Suprapubic skin (tissue), 4 donors: ENCODE results near the gene PIGK. TPM values are rescaled to one million over a fixed set of nuclear protein-coding genes. Genes with fewer than 3 reads are reported as not detected.

Experiments used
- DNase-seq, 2 donors: peaks; one replicate each; pipeline ENCODE4 v3.0.0-alpha.2; 2019; ENCODE audit warnings: low spot score in 2 of 2
- H3K27ac ChIP-seq: fragments of 200-600 bp; sonication (generic); one replicate; pipeline ENCODE4 v1.5.1; 2019
- H3K27me3 ChIP-seq: fragments of 200-600 bp; sonication (generic); one replicate; pipeline ENCODE4 v1.5.1; 2019
- H3K36me3 ChIP-seq: fragments of 200-600 bp; sonication (generic); one replicate; pipeline ENCODE4 v1.5.1; 2019
- H3K4me1 ChIP-seq: fragments of 200-600 bp; sonication (generic); one replicate; pipeline ENCODE4 v1.5.1; 2019
- H3K4me3 ChIP-seq: fragments of 200-600 bp; sonication (generic); one replicate; pipeline ENCODE4 v1.5.1; 2019; ENCODE audit warnings: mild to moderate bottlenecking
- H3K9me3 ChIP-seq: fragments of 200-600 bp; sonication (generic); one replicate; pipeline ENCODE4 v1.5.1; 2019
- CTCF ChIP-seq, 2 donors: fragments of 200-600 bp in 1 of 2; fragments of 450-650 bp in 1 of 2; sonication (generic) in 1 of 2; IDR thresholded peaks; one replicate each; pipeline ENCODE4 v1.5.1; 2016 to 2019; ENCODE audit warnings: antibody characterized with exemption in 2 of 2, mild to moderate bottlenecking in 1 of 2, moderate library complexity in 1 of 2
- EP300 ChIP-seq: sonication (generic); formaldehyde crosslinking; IDR thresholded peaks from one replicate; pipeline ENCODE4 v1.6.1; 2017; ENCODE audit warnings: antibody characterized with exemption
- POLR2A ChIP-seq, 2 donors: fragments of 450-650 bp; IDR thresholded peaks; one replicate each; pipeline ENCODE4 v1.6.1; 2017; ENCODE audit warnings: antibody characterized with exemption in 2 of 2, mild to moderate bottlenecking in 2 of 2, moderate library complexity in 2 of 2
- POLR2AphosphoS5 ChIP-seq, 3 donors: sonication (generic); formaldehyde crosslinking; IDR thresholded peaks; one replicate each; pipeline ENCODE4 v1.6.1; 2017; ENCODE audit warnings: antibody characterized with exemption in 3 of 3
- WGBS: methylation state at CpG from one replicate; pipeline ENCODE4 v1.1.5; 2018; 5-methylcytosine and 5-hydroxymethylcytosine counted together
- total RNA-seq, 4 donors: library from RNA; depleted of rRNA; stranded (reverse); fragments of >200 nt; gene quantifications; one replicate each; pipeline ENCODE4 v1.1.0, GENCODE V29; 2016

PIGK gene
- total RNA-seq, 4 donors from 2014 or later = 8.9 to 16.0 (median 11.8) TPM

GRCh38 chr1:77057994-77058585 is 161.1 kb downstream of the PIGK start:
- H3K4me3 ChIP-seq = no peak overlapping the region
- H3K27ac ChIP-seq = no peak overlapping the region
- WGBS = 69% methylated on average over 7 of the region's 7 CpGs
- no peaks in the 10 kb centered on the region for H3K27me3 ChIP-seq
- DNase-seq = no peak
- H3K9me3 ChIP-seq = no peaks in the 10 kb centered on the region
- H3K4me1 ChIP-seq = no peaks in the 10 kb centered on the region
- H3K36me3 ChIP-seq = no peaks in the 10 kb centered on the region
- TF ChIP-seq POLR2A (IDR thresholded peaks at IDR 0.05) (no peak), CTCF (IDR thresholded peaks at IDR 0.05) (no peak), POLR2AphosphoS5 (IDR thresholded peaks at IDR 0.05) (no peak), EP300 (no peak)

GRCh38 chr1:77056525-77056924 is 162.7 kb downstream of the PIGK start:
- TF ChIP-seq POLR2A (IDR thresholded peaks at IDR 0.05) (no peak), POLR2AphosphoS5 (IDR thresholded peaks at IDR 0.05) (no peak), CTCF (IDR thresholded peaks at IDR 0.05) (no peak), EP300 (no peak)
- H3K27me3 ChIP-seq = no peaks in the 10 kb centered on the region
- no peaks in the 10 kb centered on the region for H3K4me1 ChIP-seq
- WGBS = 73% methylated on average over 7 of the region's 7 CpGs
- DNase-seq = no peak
- no peaks in the 10 kb centered on the region for H3K36me3 ChIP-seq
- H3K9me3 ChIP-seq = no peaks in the 10 kb centered on the region
- H3K4me3 ChIP-seq = no peak overlapping the region
- no peak overlapping the region for H3K27ac ChIP-seq

GRCh38 chr1:77051425-77051824 is 167.8 kb downstream of the PIGK start:
- Histone ChIP-seq H3K27me3 (peaks cover 2% of the 10 kb centered on the region), H3K36me3 (no peaks in the 10 kb centered on the region), H3K9me3 (no peaks in the 10 kb centered on the region), H3K4me1 (no peaks in the 10 kb centered on the region), H3K4me3 (no peak overlapping the region), H3K27ac (no peak overlapping the region)
- 26% methylated on average over 1 of the region's 1 CpG for WGBS
- no peak for DNase-seq
- TF ChIP-seq POLR2AphosphoS5 (IDR thresholded peaks at IDR 0.05) = no peak
- TF ChIP-seq EP300 = no peak
- no peak for TF ChIP-seq POLR2A (IDR thresholded peaks at IDR 0.05)
- TF ChIP-seq CTCF (IDR thresholded peaks at IDR 0.05) = no peak

GRCh38 chr1:77048615-77049005 is 170.6 kb downstream of the PIGK start:
- DNase-seq = no peak
- Histone ChIP-seq H3K4me3 (no peak overlapping the region), H3K9me3 (no peaks in the 10 kb centered on the region), H3K27ac (no peak overlapping the region), H3K27me3 (peaks cover 2% of the 10 kb centered on the region), H3K36me3 (no peaks in the 10 kb centered on the region), H3K4me1 (no peaks in the 10 kb centered on the region)
- no peak for TF ChIP-seq CTCF (IDR thresholded peaks at IDR 0.05)
- no peak for TF ChIP-seq EP300
- TF ChIP-seq POLR2A (IDR thresholded peaks at IDR 0.05) = no peak
- no peak for TF ChIP-seq POLR2AphosphoS5 (IDR thresholded peaks at IDR 0.05)
- WGBS = 61% methylated on average over 1 of the region's 1 CpG

- TF ChIP-seq POLR2A (IDR thresholded peaks at IDR 0.05) = no peak
- 78% methylated on average over 3 of the region's 3 CpGs for WGBS
- Histone ChIP-seq H3K4me1 (no peaks in the 10 kb centered on the region), H3K4me3 (no peak overlapping the region), H3K27ac (no peak overlapping the region), H3K27me3 (peaks cover 2% of the 10 kb centered on the region), H3K36me3 (no peaks in the 10 kb centered on the region), H3K9me3 (no peaks in the 10 kb centered on the region)
- no peak for DNase-seq
Measured at GRCh38 chr1:77047978-77048614, 171.1 kb downstream of the PIGK start.
